ENCODE measurements around the gene CCDC180.

The CCDC180 gene

GRCh38 chr9:97293818-97294217 is 13.6 kb upstream of the CCDC180 start:
- Histone ChIP-seq H3K36me3 (ENCODE audit: control insufficient read depth in 1 of 2, insufficient read depth in 2 of 2, low read length in 2 of 2) (peaks cover 16 to 53% of the 10 kb centered on the region in 2 donors), H3K4me1 (ENCODE audit: control insufficient read depth in 1 of 2, insufficient read depth in 2 of 2, low read length in 2 of 2) (peaks cover 0 to 7% of the 10 kb centered on the region in 2 donors), H3K27ac (ENCODE audit: low read length) (no peak overlapping the region), H3K9me3 (ENCODE audit: control insufficient read depth in 1 of 2, low read length in 2 of 2) (peaks cover 6 to 11% of the 10 kb centered on the region in 2 donors), H3K27me3 (ENCODE audit: low read depth, low read length) (no peaks in the 10 kb centered on the region), H3K4me3 (ENCODE audit: low read depth in 1 of 2, low read length in 2 of 2) (no peak overlapping the region)

GRCh38 chr9:97297889-97298288 is 9.6 kb upstream of the CCDC180 start:
- no peak overlapping the region for H3K4me3 ChIP-seq (ENCODE audit: low read depth in 1 of 2, low read length in 2 of 2)
- no peak overlapping the region for H3K27ac ChIP-seq (ENCODE audit: low read length)
- no peaks in the 10 kb centered on the region for H3K27me3 ChIP-seq (ENCODE audit: low read depth, low read length)
- H3K4me1 ChIP-seq (ENCODE audit: control insufficient read depth in 1 of 2, insufficient read depth in 2 of 2, low read length in 2 of 2), result peaks cover 0 to 7% of the 10 kb centered on the region in 2 donors
- H3K9me3 ChIP-seq (ENCODE audit: control insufficient read depth in 1 of 2, low read length in 2 of 2), result peaks cover 6 to 11% of the 10 kb centered on the region in 2 donors
- peaks cover 0 to 27% of the 10 kb centered on the region in 2 donors for H3K36me3 ChIP-seq (ENCODE audit: control insufficient read depth in 1 of 2, insufficient read depth in 2 of 2, low read length in 2 of 2)

GRCh38 chr9:97299809-97300414 is 7.5 kb upstream of the CCDC180 start:
- H3K4me3 ChIP-seq (ENCODE audit: low read depth in 1 of 2, low read length in 2 of 2), result no peak overlapping the region
- no peak overlapping the region for H3K27ac ChIP-seq (ENCODE audit: low read length)
- H3K9me3 ChIP-seq (ENCODE audit: control insufficient read depth in 1 of 2, low read length in 2 of 2), result peaks cover 6 to 11% of the 10 kb centered on the region in 2 donors
- no peaks in the 10 kb centered on the region for H3K27me3 ChIP-seq (ENCODE audit: low read depth, low read length)
- H3K4me1 ChIP-seq (ENCODE audit: control insufficient read depth in 1 of 2, insufficient read depth in 2 of 2, low read length in 2 of 2), result no peaks in the 10 kb centered on the region
- peaks cover 0 to 9% of the 10 kb centered on the region in 2 donors for H3K36me3 ChIP-seq (ENCODE audit: control insufficient read depth in 1 of 2, insufficient read depth in 2 of 2, low read length in 2 of 2)

- Histone ChIP-seq H3K27me3 (ENCODE audit: low read depth, low read length) (no peaks in the 10 kb centered on the region), H3K4me3 (ENCODE audit: low read depth in 1 of 2, low read length in 2 of 2) (no peak overlapping the region), H3K36me3 (ENCODE audit: control insufficient read depth in 1 of 2, insufficient read depth in 2 of 2, low read length in 2 of 2) (peaks cover 0 to 2% of the 10 kb centered on the region in 2 donors), H3K4me1 (ENCODE audit: control insufficient read depth in 1 of 2, insufficient read depth in 2 of 2, low read length in 2 of 2) (no peaks in the 10 kb centered on the region), H3K9me3 (ENCODE audit: control insufficient read depth in 1 of 2, low read length in 2 of 2) (peaks cover 6 to 11% of the 10 kb centered on the region in 2 donors), H3K27ac (ENCODE audit: low read length) (no peak overlapping the region)
These were observed 6.9 kb upstream of the CCDC180 start for GRCh38 chr9:97300586-97300985.

GRCh38 chr9:97301974-97302373 is 5.5 kb upstream of the CCDC180 start:
- Histone ChIP-seq H3K9me3 (ENCODE audit: control insufficient read depth in 1 of 2, low read length in 2 of 2) (peaks cover 6 to 11% of the 10 kb centered on the region in 2 donors), H3K36me3 (ENCODE audit: control insufficient read depth in 1 of 2, insufficient read depth in 2 of 2, low read length in 2 of 2) (no peaks in the 10 kb centered on the region), H3K4me3 (ENCODE audit: low read depth in 1 of 2, low read length in 2 of 2) (no peak overlapping the region), H3K27me3 (ENCODE audit: low read depth, low read length) (no peaks in the 10 kb centered on the region), H3K4me1 (ENCODE audit: control insufficient read depth in 1 of 2, insufficient read depth in 2 of 2, low read length in 2 of 2) (peaks cover 0 to 4% of the 10 kb centered on the region in 2 donors), H3K27ac (ENCODE audit: low read length) (no peak overlapping the region)

GRCh38 chr9:97304586-97304985 is 2.9 kb upstream of the CCDC180 start:
- Histone ChIP-seq H3K4me1 (ENCODE audit: control insufficient read depth in 1 of 2, insufficient read depth in 2 of 2, low read length in 2 of 2) (peaks cover 0 to 8% of the 10 kb centered on the region in 2 donors), H3K4me3 (ENCODE audit: low read depth in 1 of 2, low read length in 2 of 2) (no peak overlapping the region), H3K36me3 (ENCODE audit: control insufficient read depth in 1 of 2, insufficient read depth in 2 of 2, low read length in 2 of 2) (peaks cover 0 to 2% of the 10 kb centered on the region in 2 donors), H3K27ac (ENCODE audit: low read length) (no peak overlapping the region), H3K9me3 (ENCODE audit: control insufficient read depth in 1 of 2, low read length in 2 of 2) (no peaks in the 10 kb centered on the region), H3K27me3 (ENCODE audit: low read depth, low read length) (no peaks in the 10 kb centered on the region)

GRCh38 chr9:97305501-97306298 is 1.8 kb upstream of the CCDC180 start:
- no peak overlapping the region for H3K27ac ChIP-seq (ENCODE audit: low read length)
- H3K4me1 ChIP-seq (ENCODE audit: control insufficient read depth in 1 of 2, insufficient read depth in 2 of 2, low read length in 2 of 2), result peaks cover 0 to 8% of the 10 kb centered on the region in 2 donors
- H3K9me3 ChIP-seq (ENCODE audit: control insufficient read depth in 1 of 2, low read length in 2 of 2), result no peaks in the 10 kb centered on the region
- H3K27me3 ChIP-seq (ENCODE audit: low read depth, low read length), result no peaks in the 10 kb centered on the region
- no peak overlapping the region for H3K4me3 ChIP-seq (ENCODE audit: low read depth in 1 of 2, low read length in 2 of 2)
- peaks cover 1 to 13% of the 10 kb centered on the region in 2 donors for H3K36me3 ChIP-seq (ENCODE audit: control insufficient read depth in 1 of 2, insufficient read depth in 2 of 2, low read length in 2 of 2)

- peaks cover 0 to 8% of the 10 kb centered on the region in 2 donors for H3K4me1 ChIP-seq (ENCODE audit: control insufficient read depth in 1 of 2, insufficient read depth in 2 of 2, low read length in 2 of 2)
- H3K4me3 ChIP-seq (ENCODE audit: low read depth in 1 of 2, low read length in 2 of 2), result peak overlapping the region; percentile 37 to 47
- peaks cover 3 to 22% of the 10 kb centered on the region in 2 donors for H3K36me3 ChIP-seq (ENCODE audit: control insufficient read depth in 1 of 2, insufficient read depth in 2 of 2, low read length in 2 of 2)
- H3K27ac ChIP-seq (ENCODE audit: low read length), result no peak overlapping the region
- no peaks in the 10 kb centered on the region for H3K27me3 ChIP-seq (ENCODE audit: low read depth, low read length)
- no peaks in the 10 kb centered on the region for H3K9me3 ChIP-seq (ENCODE audit: control insufficient read depth in 1 of 2, low read length in 2 of 2)
These were observed 368 bp upstream of the CCDC180 start for GRCh38 chr9:97307091-97307490.

- Histone ChIP-seq H3K27ac (ENCODE audit: low read length) (no peak overlapping the region), H3K36me3 (ENCODE audit: control insufficient read depth in 1 of 2, insufficient read depth in 2 of 2, low read length in 2 of 2) (peaks cover 20 to 38% of the 10 kb centered on the region in 2 donors), H3K9me3 (ENCODE audit: control insufficient read depth in 1 of 2, low read length in 2 of 2) (no peaks in the 10 kb centered on the region), H3K27me3 (ENCODE audit: low read depth, low read length) (no peaks in the 10 kb centered on the region), H3K4me1 (ENCODE audit: control insufficient read depth in 1 of 2, insufficient read depth in 2 of 2, low read length in 2 of 2) (peaks cover 0 to 8% of the 10 kb centered on the region in 2 donors), H3K4me3 (ENCODE audit: low read depth in 1 of 2, low read length in 2 of 2) (no peak overlapping the region)
These were observed 1.8 kb downstream of the CCDC180 start for GRCh38 chr9:97309260-97309659.

GRCh38 chr9:97310023-97310422 is 2.6 kb downstream of the CCDC180 start:
- Histone ChIP-seq H3K27me3 (ENCODE audit: low read depth, low read length) (no peaks in the 10 kb centered on the region), H3K9me3 (ENCODE audit: control insufficient read depth in 1 of 2, low read length in 2 of 2) (no peaks in the 10 kb centered on the region), H3K36me3 (ENCODE audit: control insufficient read depth in 1 of 2, insufficient read depth in 2 of 2, low read length in 2 of 2) (peaks cover 25 to 45% of the 10 kb centered on the region in 2 donors), H3K4me3 (ENCODE audit: low read depth in 1 of 2, low read length in 2 of 2) (no peak overlapping the region), H3K4me1 (ENCODE audit: control insufficient read depth in 1 of 2, insufficient read depth in 2 of 2, low read length in 2 of 2) (peaks cover 0 to 8% of the 10 kb centered on the region in 2 donors), H3K27ac (ENCODE audit: low read length) (no peak overlapping the region)

- Histone ChIP-seq H3K36me3 (ENCODE audit: control insufficient read depth in 1 of 2, insufficient read depth in 2 of 2, low read length in 2 of 2) (peaks cover 27 to 54% of the 10 kb centered on the region in 2 donors), H3K4me1 (ENCODE audit: control insufficient read depth in 1 of 2, insufficient read depth in 2 of 2, low read length in 2 of 2) (peaks cover 0 to 8% of the 10 kb centered on the region in 2 donors), H3K27ac (ENCODE audit: low read length) (no peak overlapping the region), H3K4me3 (ENCODE audit: low read depth in 1 of 2, low read length in 2 of 2) (no peak overlapping the region), H3K9me3 (ENCODE audit: control insufficient read depth in 1 of 2, low read length in 2 of 2) (no peaks in the 10 kb centered on the region), H3K27me3 (ENCODE audit: low read depth, low read length) (no peaks in the 10 kb centered on the region)
These were observed 3.4 kb downstream of the CCDC180 start for GRCh38 chr9:97310896-97311295.
